ENCODE measurements around the gene TTC36. TPM values are rescaled to one million over a fixed set of nuclear protein-coding genes. Genes with fewer than 3 reads are reported as not detected.

The TTC36 gene
- total RNA-seq, 1 experiment from 2014 or later: 1.6 TPM

- no peak overlapping the region for H2BK120ac ChIP-seq (ENCODE audit: low read depth, low read length, poor library complexity, severe bottlenecking)
- no peak overlapping the region for H3K18ac ChIP-seq (ENCODE audit: insufficient read length, low read depth, low read length)
- Mint-ChIP-seq H3K27ac (peak overlapping the region in 2 of 3 experiments; percentile 87 to 98; a peak in 6 of 7 replicates), H3K36me3 (ENCODE audit: insufficient read depth in 1 of 3, low read depth in 3 of 3) (peaks cover 0 to 6% (median 0%) of the 10 kb centered on the region in 3 experiments; a peak in 2 of 7 replicates), H3K27me3 (ENCODE audit: low read depth) (peaks cover 2% of the 10 kb centered on the region), H3K4me3 (peak overlapping the region; percentile 86 to 95), H3K9me3 (no peaks in the 10 kb centered on the region), H3K4me1 (peaks cover 16 to 20% of the 10 kb centered on the region in 2 experiments)
- no peak overlapping the region for H4K91ac ChIP-seq (ENCODE audit: insufficient read length, low read depth, low read length)
- no CpG with 5 or more reads among the region's 10 CpGs for WGBS (ENCODE audit: extremely low coverage, insufficient read length, low lambda C conversion rate)
- H3K23ac ChIP-seq (ENCODE audit: insufficient read length, low read depth, low read length): no peak overlapping the region
- no peaks in the 10 kb centered on the region for H3K9me3 ChIP-seq (ENCODE audit: control insufficient read depth, low read depth, low read length)
- DNase-seq: no peak
- no peak overlapping the region for H3T11ph ChIP-seq (ENCODE audit: low read length)
- no peak overlapping the region for H2BK12ac ChIP-seq (ENCODE audit: insufficient read length, low read depth, low read length)
- H2BK5ac ChIP-seq (ENCODE audit: insufficient read length, low read length): no peak overlapping the region
- TF ChIP-seq, protein P1, sequence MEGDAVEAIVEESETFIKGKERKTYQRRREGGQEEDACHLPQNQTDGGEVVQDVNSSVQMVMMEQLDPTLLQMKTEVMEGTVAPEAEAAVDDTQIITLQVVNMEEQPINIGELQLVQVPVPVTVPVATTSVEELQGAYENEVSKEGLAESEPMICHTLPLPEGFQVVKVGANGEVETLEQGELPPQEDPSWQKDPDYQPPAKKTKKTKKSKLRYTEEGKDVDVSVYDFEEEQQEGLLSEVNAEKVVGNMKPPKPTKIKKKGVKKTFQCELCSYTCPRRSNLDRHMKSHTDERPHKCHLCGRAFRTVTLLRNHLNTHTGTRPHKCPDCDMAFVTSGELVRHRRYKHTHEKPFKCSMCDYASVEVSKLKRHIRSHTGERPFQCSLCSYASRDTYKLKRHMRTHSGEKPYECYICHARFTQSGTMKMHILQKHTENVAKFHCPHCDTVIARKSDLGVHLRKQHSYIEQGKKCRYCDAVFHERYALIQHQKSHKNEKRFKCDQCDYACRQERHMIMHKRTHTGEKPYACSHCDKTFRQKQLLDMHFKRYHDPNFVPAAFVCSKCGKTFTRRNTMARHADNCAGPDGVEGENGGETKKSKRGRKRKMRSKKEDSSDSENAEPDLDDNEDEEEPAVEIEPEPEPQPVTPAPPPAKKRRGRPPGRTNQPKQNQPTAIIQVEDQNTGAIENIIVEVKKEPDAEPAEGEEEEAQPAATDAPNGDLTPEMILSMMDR (conservative IDR thresholded peaks at IDR 0.05): no peak
- H4K8ac ChIP-seq (replicated peaks; ENCODE audit: insufficient read length, low read depth, low read length): no peak overlapping the region
- peaks cover 8% of the 10 kb centered on the region for H3K79me1 ChIP-seq (ENCODE audit: insufficient read depth, low read depth, low read length, poor library complexity, severe bottlenecking)
- H4K5ac ChIP-seq (ENCODE audit: insufficient read length, low read depth, low read length): no peak overlapping the region
- H3K56ac ChIP-seq (ENCODE audit: insufficient read length, low read depth, low read length): no peak overlapping the region
- no peaks in the 10 kb centered on the region for H3K4me1 ChIP-seq (ENCODE audit: insufficient read depth, low read length)
- no peak overlapping the region for H2AK5ac ChIP-seq (ENCODE audit: insufficient read length, low read length)
- no peak overlapping the region for H2AFZ ChIP-seq (ENCODE audit: low read length)
- peak overlapping the region; percentile 99 for H3K4me2 ChIP-seq (ENCODE audit: insufficient read depth, insufficient read length, low read length)
- H4K20me1 ChIP-seq (ENCODE audit: control insufficient read depth, insufficient read depth, insufficient read length): no peaks in the 10 kb centered on the region
- H3K79me2 ChIP-seq (ENCODE audit: insufficient read depth, low read length): peaks cover 19% of the 10 kb centered on the region; the same call in 1 of the 2 replicates
- H2BK15ac ChIP-seq (ENCODE audit: low read depth, low read length): no peak overlapping the region
- no peak overlapping the region for H3K27ac ChIP-seq (ENCODE audit: insufficient read length, low read depth, low read length)
- H3K14ac ChIP-seq (ENCODE audit: insufficient read depth, low read length): no peak overlapping the region
- H2BK20ac ChIP-seq (ENCODE audit: low read depth, low read length, poor library complexity, severe bottlenecking): no peak overlapping the region
- H3K27me3 ChIP-seq (ENCODE audit: insufficient read depth, low read length): no peaks in the 10 kb centered on the region
- no peak overlapping the region for H3K4ac ChIP-seq (ENCODE audit: low read depth, low read length)
- H3K9ac ChIP-seq (ENCODE audit: extremely low read depth, insufficient read length, low read length): peak overlapping the region; percentile 84
- peaks cover 7% of the 10 kb centered on the region for H3K23me2 ChIP-seq (ENCODE audit: insufficient read length, low read depth, low read length, poor library complexity, severe bottlenecking)
These were observed 45.8 kb downstream of the TTC36 start for GRCh38 chr11:118572981-118573550.
